GM12878 (cell line): ENCODE results near the gene PDZRN3. TPM values are rescaled to one million over a fixed set of nuclear protein-coding genes. Genes with fewer than 3 reads are reported as not detected.

Source experiments
- ATAC-seq: fragments of 200-7000 bp; cut with Tn5 transposase; 3 replicates; pipeline ENCODE4 v1.9.1; 2020; ENCODE audit warnings: mild to moderate bottlenecking, moderate library complexity
- BruUV-seq: library from RNA; stranded (reverse); fragments of 400-500 nt; replicated peaks from 2 replicates; lab custom pipeline; 2021; lab: Mats Ljungman, UMichigan
- CTCF ChIA-PET: fragments of 300-600 bp; sonication (Branson Sonifier 250); formaldehyde crosslinking; extraction: SDS; loops from one replicate; lab custom pipeline; 2021; ENCODE audit warnings: inconsistent platforms; lab: Yijun Ruan, JAX
- POLR2A ChIA-PET: fragments of 350-600 bp; formaldehyde crosslinking; extraction: SDS; loops from one replicate; lab custom pipeline; 2021; ENCODE audit warnings: inconsistent platforms; lab: Charles Lee
- RAD21 ChIA-PET: fragments of 300-600 bp; sonication (Branson Sonifier 250); formaldehyde crosslinking; loops from one replicate; lab custom pipeline; 2023; ENCODE audit warnings: antibody characterized with exemption; ENCODE audit not compliant: unreplicated experiment; lab: Charles Lee
- SMC1A ChIA-PET: fragments of 300-600 bp; sonication (Branson Sonifier 250); formaldehyde crosslinking; loops from one replicate; lab custom pipeline; 2023; ENCODE audit not compliant: unreplicated experiment, uncharacterized antibody; lab: Charles Lee
- DNase-seq: peaks from one replicate; pipeline ENCODE4 v3.0.0-alpha.2; 2011; ENCODE audit warnings: low read depth, low spot score
- FAIRE-seq: peaks from 3 replicates; lab custom pipeline; 2011; peaks lifted over from hg19 to GRCh38; lab: Jason Lieb, UNC
- H2AFZ ChIP-seq: 2 replicates; pipeline ENCODE4 v1.6.0; 2011; ENCODE audit warnings: low read depth, low read length, control low read depth; ENCODE audit not compliant: control insufficient read depth
- H3K27ac ChIP-seq: 2 replicates; pipeline ENCODE4 v1.5.1; 2011; ENCODE audit warnings: control low read depth; ENCODE audit not compliant: control insufficient read depth, insufficient read depth
- H3K27me3 ChIP-seq, 2 experiments: replicated peaks in 1 of 2; 2 replicates each; pipeline versions ENCODE4 v1.6.0 to v1.6.1; 2011; ENCODE audit warnings: low read length in 1 of 2; ENCODE audit not compliant: control insufficient read depth in 2 of 2, insufficient read depth in 2 of 2
- H3K36me3 ChIP-seq, 2 experiments: 2 replicates each; pipeline ENCODE4 v1.5.1; 2011; ENCODE audit warnings: low read length in 1 of 2; ENCODE audit not compliant: control insufficient read depth in 2 of 2, insufficient read depth in 2 of 2
- H3K4me1 ChIP-seq: 2 replicates; pipeline ENCODE4 v1.6.1; 2011; ENCODE audit warnings: mild to moderate bottlenecking, low read length, moderate library complexity, mixed read lengths; ENCODE audit not compliant: control insufficient read depth, insufficient read depth
- H3K4me2 ChIP-seq: 2 replicates; pipeline ENCODE4 v1.6.0; 2011; ENCODE audit warnings: control low read depth; ENCODE audit not compliant: control insufficient read depth, insufficient read depth
- H3K4me3 ChIP-seq: fragments of 200-600 bp; sonication (generic); 2 replicates; pipeline ENCODE4 v1.5.1; 2016
- H3K79me2 ChIP-seq: 2 replicates; pipeline ENCODE4 v1.6.0; 2011; ENCODE audit warnings: low read length; ENCODE audit not compliant: control insufficient read depth, insufficient read depth
- H3K9ac ChIP-seq: 2 replicates; pipeline ENCODE4 v1.8.0; 2011; ENCODE audit warnings: low read length, control low read depth, mixed read lengths; ENCODE audit not compliant: control insufficient read depth, insufficient read depth
- H3K9me3 ChIP-seq: replicated peaks from 3 replicates; pipeline ENCODE4 v1.5.1; 2011; ENCODE audit warnings: mild to moderate bottlenecking, low read length; ENCODE audit not compliant: control insufficient read depth, insufficient read depth
- H4K20me1 ChIP-seq: 2 replicates; pipeline ENCODE4 v1.6.0; 2011; ENCODE audit not compliant: control insufficient read depth, insufficient read depth
- ATF2 ChIP-seq: IDR thresholded peaks from 2 replicates; pipeline ENCODE4 v1.6.1; 2012; ENCODE audit warnings: low read length, inconsistent platforms
- ATF3 ChIP-seq: IDR thresholded peaks from 2 replicates; pipeline ENCODE4 v1.6.1; 2011; ENCODE audit warnings: low read depth, mild to moderate bottlenecking, low read length, moderate library complexity, borderline replicate concordance; ENCODE audit errors: extremely low read depth
- CREB1 ChIP-seq: IDR thresholded peaks from 2 replicates; pipeline ENCODE4 v1.6.1; 2012; ENCODE audit warnings: low read depth, mild to moderate bottlenecking, inconsistent platforms
- MLLT1 ChIP-seq: fragments of 450-650 bp; IDR thresholded peaks from 2 replicates; pipeline ENCODE4 v1.6.1; 2016; ENCODE audit warnings: mild to moderate bottlenecking
- MTA2 ChIP-seq: fragments of 450-650 bp; IDR thresholded peaks from 2 replicates; pipeline ENCODE4 v1.6.1; 2016; ENCODE audit warnings: low read depth, mild to moderate bottlenecking, moderate library complexity
- NBN ChIP-seq: fragments of 450-650 bp; IDR thresholded peaks from 2 replicates; pipeline ENCODE4 v1.6.1; 2016
- SMC3 ChIP-seq: IDR thresholded peaks from 2 replicates; pipeline ENCODE4 v1.6.1; 2011; ENCODE audit warnings: low read length, improper control_type of control experiment, borderline replicate concordance
- SRF ChIP-seq, 2 experiments: IDR thresholded peaks; 2 replicates each; pipeline ENCODE4 v1.6.1; 2011; ENCODE audit warnings: low read depth in 2 of 2, low read length in 2 of 2, mild to moderate bottlenecking in 1 of 2, moderate library complexity in 1 of 2
- WGBS: methylation state at CpG from one replicate; pipeline ENCODE4 v1.1.6; 2016; ENCODE audit warnings: low lambda C conversion rate; ENCODE audit not compliant: insufficient replicate concordance, insufficient coverage; ENCODE audit errors: missing lambda C conversion rate; 5-methylcytosine and 5-hydroxymethylcytosine counted together
- in situ Hi-C: fragments of 300-500 bp; cut with MboI; formaldehyde crosslinking; loops from 9 replicates; pipeline ENCODE4 v1.14.3; 2018; ENCODE audit warnings: mixed read lengths
- intact Hi-C: fragments of 100-400 bp; cut with micrococcal nuclease; formaldehyde crosslinking; loops from one replicate; pipeline ENCODE4 v1.14.2; 2022; ENCODE audit not compliant: unreplicated experiment
- polyA plus RNA-seq, 11 experiments: library from polyadenylated mRNA; depleted of rRNA in 4 of 11; unstranded in 6 of 11; stranded (reverse) in 5 of 11; fragments of >200 nt; fragmentation: Nextera tagmentation in 4 of 11; fragmentation: Illumina TruSeq in 1 of 11; extraction: Ambion mirVana in 4 of 11; extraction: Trizol in 1 of 11; gene quantifications; 1 replicate in 1 of 11; 2 replicates in 10 of 11; pipeline versions ENCODE4 v1.2.1 to v1.2.3, GENCODE V29; 2011 to 2016; ENCODE audit warnings: inconsistent platforms in 2 of 11, missing spikeins in 2 of 11, low read depth in 1 of 11
- total RNA-seq, 4 experiments: library from RNA; depleted of rRNA in 3 of 4; stranded (reverse); fragments of >200 nt in 3 of 4; fragmentation: Illumina TruSeq in 1 of 4; extraction: Trizol in 1 of 4; gene quantifications; 2 replicates each; pipeline versions ENCODE4 v1.2.1 to v1.2.3, GENCODE V29; 2013 to 2021
- TF ChIP-seq, protein P1 (sequence below): fragments of 450-650 bp; IDR thresholded peaks from 2 replicates; pipeline ENCODE4 v1.6.1; 2018; ENCODE audit warnings: mild to moderate bottlenecking, low read depth, moderate library complexity; ENCODE audit not compliant: partially characterized antibody
- TF ChIP-seq, protein P2 (sequence below): IDR thresholded peaks from 2 replicates; pipeline ENCODE4 v1.6.1; 2011; ENCODE audit warnings: borderline replicate concordance, low read depth, mild to moderate bottlenecking, moderate library complexity, mixed read lengths, low read length; ENCODE audit not compliant: insufficient read depth; ENCODE audit errors: extremely low read length

The PDZRN3 gene
- total and polyA plus RNA-seq, 10 of the 15 experiments (the other 5 are each of a cell fraction or from before 2014, with no cell fraction given), result 0.07 to 0.37 (median 0.12) TPM; not detected in 6

DNA sequence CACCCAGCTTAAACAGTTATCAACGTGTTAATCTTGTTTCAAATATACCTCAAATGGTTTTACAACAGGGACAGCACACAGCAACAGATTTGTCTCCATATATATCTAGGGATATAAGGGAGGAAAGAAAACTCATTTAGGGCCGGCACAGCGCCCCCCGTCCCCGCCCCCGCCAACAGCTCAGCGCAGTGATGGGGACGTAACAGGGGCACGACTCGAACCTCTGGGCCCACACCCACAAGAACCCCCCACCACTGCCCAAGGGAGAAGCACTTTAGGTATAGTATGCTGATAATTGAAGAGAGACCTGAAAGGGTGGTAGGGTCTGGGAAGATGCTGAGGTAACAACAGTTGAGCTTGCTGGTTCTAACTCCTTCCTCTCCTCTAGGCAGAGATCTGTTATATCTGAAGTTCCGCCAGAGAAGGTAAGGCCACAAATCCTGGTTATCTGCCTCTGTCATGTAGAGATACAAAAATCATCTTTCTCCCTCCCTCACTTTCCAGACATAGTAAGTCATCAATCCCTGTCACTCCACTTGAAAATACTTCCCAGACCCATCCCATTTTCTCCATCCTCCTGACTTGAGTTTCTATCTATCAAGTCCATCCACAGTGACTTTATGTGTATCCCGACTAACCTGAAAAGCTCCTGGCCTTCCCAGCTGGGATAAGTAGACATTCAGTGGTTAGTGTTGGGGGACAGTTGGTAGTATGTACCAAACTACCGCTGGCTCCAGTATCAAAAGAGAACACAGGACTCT is 126.9 kb downstream of the PDZRN3 start:
- H3K27ac ChIP-seq, result no peak overlapping the region
- H3K79me2 ChIP-seq, result no peaks in the 10 kb centered on the region
- no peak overlapping the region for H3K4me3 ChIP-seq
- no TSS peak for BruUV-seq
- H3K9ac ChIP-seq, result no peak overlapping the region
- ChIA-PET POLR2A (no interaction called here), RAD21 (interaction anchor here (1.1 kb wide), 1 partner anchor 9 kb away, joined by 4 read pairs; no protein-coding TSS in a partner anchor), CTCF (interaction anchor here (1.8 to 3.7 kb wide), 3 partner anchors 10 to 396 kb away, joined by 4 to 21 read pairs (median 4); no protein-coding TSS in a partner anchor), SMC1A (interaction anchor here (1.6 kb wide), 1 partner anchor 11 kb away, joined by 4 read pairs; no protein-coding TSS in a partner anchor)
- H4K20me1 ChIP-seq, result no peaks in the 10 kb centered on the region
- in situ Hi-C loops (no loop called here), intact Hi-C loops (loop anchor here (10.0 kb wide), 1 partner anchor 523 kb away; no protein-coding TSS in a partner anchor)
- peaks cover 13% of the 10 kb centered on the region for H3K4me1 ChIP-seq
- no peak for DNase-seq
- no peaks in the 10 kb centered on the region for H3K9me3 ChIP-seq
- no peaks in the 10 kb centered on the region for H3K36me3 ChIP-seq
- no peaks in the 10 kb centered on the region for H3K27me3 ChIP-seq
- no peak overlapping the region for H2AFZ ChIP-seq
- no peak for FAIRE-seq
- H3K4me2 ChIP-seq, result no peak overlapping the region
- no peak for ATAC-seq
- 84% methylated on average over 13 of the region's 13 CpGs for WGBS
- TF ChIP-seq, protein P1, sequence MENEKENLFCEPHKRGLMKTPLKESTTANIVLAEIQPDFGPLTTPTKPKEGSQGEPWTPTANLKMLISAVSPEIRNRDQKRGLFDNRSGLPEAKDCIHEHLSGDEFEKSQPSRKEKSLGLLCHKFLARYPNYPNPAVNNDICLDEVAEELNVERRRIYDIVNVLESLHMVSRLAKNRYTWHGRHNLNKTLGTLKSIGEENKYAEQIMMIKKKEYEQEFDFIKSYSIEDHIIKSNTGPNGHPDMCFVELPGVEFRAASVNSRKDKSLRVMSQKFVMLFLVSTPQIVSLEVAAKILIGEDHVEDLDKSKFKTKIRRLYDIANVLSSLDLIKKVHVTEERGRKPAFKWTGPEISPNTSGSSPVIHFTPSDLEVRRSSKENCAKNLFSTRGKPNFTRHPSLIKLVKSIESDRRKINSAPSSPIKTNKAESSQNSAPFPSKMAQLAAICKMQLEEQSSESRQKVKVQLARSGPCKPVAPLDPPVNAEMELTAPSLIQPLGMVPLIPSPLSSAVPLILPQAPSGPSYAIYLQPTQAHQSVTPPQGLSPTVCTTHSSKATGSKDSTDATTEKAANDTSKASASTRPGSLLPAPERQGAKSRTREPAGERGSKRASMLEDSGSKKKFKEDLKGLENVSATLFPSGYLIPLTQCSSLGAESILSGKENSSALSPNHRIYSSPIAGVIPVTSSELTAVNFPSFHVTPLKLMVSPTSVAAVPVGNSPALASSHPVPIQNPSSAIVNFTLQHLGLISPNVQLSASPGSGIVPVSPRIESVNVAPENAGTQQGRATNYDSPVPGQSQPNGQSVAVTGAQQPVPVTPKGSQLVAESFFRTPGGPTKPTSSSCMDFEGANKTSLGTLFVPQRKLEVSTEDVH, result no peak
- no peak for TF ChIP-seq NBN
- no peak for TF ChIP-seq MLLT1
- TF ChIP-seq ATF2, result no peak
- no peak for TF ChIP-seq SRF (IDR thresholded peaks at IDR 0.05; ENCODE audit: low read depth in 2 of 2, low read length in 2 of 2)
- no peak for TF ChIP-seq MTA2
- TF ChIP-seq CREB1, result no peak
- TF ChIP-seq SMC3, result no peak
- no peak for TF ChIP-seq ATF3
- TF ChIP-seq, protein P2, sequence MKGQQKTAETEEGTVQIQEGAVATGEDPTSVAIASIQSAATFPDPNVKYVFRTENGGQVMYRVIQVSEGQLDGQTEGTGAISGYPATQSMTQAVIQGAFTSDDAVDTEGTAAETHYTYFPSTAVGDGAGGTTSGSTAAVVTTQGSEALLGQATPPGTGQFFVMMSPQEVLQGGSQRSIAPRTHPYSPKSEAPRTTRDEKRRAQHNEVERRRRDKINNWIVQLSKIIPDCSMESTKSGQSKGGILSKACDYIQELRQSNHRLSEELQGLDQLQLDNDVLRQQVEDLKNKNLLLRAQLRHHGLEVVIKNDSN, result no peak
